Activated T-cell treated with anti-CD3 and anti-CD28 coated beads for 1 hour (primary cell): ENCODE measurements around the gene STX17.
"Not testable (repeated sequence)": the region's sequence is repeated elsewhere in the genome, so short reads cannot be mapped to it uniquely, and the experiment has no call there.

Source experiments
- DNase-seq: peaks from one replicate; pipeline ENCODE4 v3.0.0-alpha.2; 2020; ENCODE audit warnings: low read depth

Gene STX17

GRCh38 chr9:99971410-99971809, 65.0 kb downstream of the STX17 start:
- no peak for DNase-seq

DNA sequence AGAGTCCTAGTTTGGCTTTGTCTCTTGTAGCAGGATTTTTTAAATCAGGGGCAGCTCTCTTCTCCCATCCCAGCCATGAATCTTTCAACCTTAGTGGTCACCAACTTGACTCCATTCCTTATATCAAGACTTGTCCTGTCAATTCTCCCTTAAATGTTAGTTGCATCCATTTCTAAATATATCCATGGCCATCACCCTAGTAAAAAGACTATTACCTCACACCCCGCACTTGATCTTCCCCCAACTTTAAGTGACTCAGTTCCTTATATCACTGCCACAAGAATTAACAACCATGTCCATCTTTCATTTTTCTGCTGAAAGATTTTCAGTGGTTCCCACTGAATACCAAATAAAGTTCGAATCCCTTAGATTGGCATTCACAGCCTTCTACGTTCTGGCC, 67.0 kb downstream of the STX17 start:
- DNase-seq: no peak

DNA sequence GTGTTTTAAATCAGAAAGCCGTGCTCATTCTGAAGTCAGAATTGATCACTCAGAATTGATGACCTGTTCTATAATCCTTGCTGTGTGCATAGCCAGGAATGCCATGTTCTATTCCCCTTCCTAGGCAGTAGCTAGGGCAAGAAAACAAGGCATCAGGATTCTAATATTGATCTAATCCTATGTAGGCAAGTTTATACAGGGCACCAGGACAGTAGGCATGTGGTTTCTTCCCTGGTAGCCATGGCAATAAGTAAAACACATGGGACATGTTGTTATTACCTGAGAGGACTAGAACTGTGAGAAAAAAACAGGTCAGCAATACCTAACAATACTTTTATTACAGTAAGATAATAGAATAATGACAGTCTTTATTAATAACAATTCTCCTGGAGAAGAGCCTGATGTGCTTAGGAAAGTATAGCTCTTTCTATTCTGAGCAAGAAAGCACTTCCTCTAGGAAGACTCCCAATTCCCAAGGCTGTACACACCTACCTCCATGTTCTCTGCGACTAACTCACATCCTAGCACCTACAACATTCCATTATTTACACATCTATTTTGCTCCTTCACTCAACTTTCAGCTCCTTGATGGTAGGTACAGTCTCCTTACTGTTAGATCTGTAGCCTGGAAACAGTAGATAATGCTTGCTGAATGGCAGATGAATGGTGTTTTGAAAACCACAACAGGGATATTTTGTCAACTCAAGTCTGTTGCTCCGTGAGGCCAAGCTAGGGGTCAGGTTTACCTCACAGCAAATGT, 70.8 kb downstream of the STX17 start:
- DNase-seq: no peak

- DNase-seq: no peak
Measured at GRCh38 chr9:99978221-99978620, 71.8 kb downstream of the STX17 start.

DNA sequence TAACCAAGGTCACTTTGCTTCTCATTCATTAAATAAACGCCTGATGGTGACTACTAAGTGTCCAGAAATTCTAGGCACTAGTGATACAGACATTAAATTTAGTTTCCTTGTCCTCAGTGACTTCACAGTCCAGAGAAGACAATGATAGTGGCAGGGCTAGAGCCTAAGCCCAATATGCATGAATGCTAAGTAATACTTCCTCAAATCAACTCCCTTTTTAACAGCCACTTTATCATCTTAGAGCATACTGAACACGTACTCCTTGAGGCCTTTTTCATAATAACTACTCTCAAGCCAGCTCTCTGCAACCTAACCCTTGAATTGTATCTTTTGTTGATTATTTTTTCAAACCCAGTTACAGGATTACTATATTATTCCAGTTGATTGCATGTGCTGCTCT, 74.1 kb downstream of the STX17 start:
- DNase-seq: no peak

GRCh38 chr9:99986642-99987041, 80.2 kb downstream of the STX17 start:
- no peak for DNase-seq

DNA sequence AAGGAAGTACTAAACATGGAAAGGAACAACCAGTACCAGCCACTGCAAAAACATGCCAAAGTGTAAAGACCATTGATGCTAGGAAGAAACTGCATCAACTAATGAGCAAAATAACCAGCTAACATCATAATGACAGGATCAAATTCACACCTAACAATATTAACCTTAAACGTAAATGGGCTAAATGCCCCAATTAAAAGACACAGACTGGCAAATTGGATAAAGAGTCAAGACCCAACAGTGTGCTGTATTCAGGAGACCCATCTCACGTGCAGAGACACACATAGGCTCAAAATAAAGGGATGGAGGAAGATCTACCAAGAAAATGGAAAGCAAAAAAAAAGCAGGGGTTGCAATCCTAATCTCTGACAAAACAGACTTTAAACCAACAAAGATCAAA, 84.1 kb downstream of the STX17 start:
- DNase-seq: not testable (repeated sequence)

GRCh38 chr9:99998266-99998665, 91.8 kb downstream of the STX17 start:
- DNase-seq: no peak

- DNase-seq: no peak
Measured at GRCh38 chr9:99998866-99999265, 92.4 kb downstream of the STX17 start.

- no peak for DNase-seq
Measured at GRCh38 chr9:99999797-100000196, 93.3 kb downstream of the STX17 start.

GRCh38 chr9:100011062-100011681, 104.7 kb downstream of the STX17 start:
- DNase-seq: peak; percentile 13

DNA sequence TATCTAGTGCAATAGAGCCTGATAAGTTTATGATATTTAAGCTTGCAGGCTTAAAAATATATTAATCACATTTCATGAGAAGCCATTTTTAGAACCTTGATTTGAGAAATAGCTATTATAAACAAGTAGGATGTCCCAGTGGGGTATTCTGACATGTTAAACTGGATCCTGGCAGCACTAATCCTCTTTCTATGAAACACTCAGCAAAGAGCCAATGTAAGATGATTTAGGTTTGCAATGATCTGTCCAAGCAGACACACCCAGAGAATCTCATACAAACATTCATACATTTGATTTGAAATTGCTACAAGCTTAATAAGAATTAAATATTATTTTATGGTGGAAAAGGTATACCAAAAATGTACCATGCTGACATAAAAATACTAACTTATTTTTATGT, 105.8 kb downstream of the STX17 start:
- DNase-seq: no peak

- DNase-seq: no peak
Measured at GRCh38 chr9:100013573-100013972, 107.1 kb downstream of the STX17 start.

DNA sequence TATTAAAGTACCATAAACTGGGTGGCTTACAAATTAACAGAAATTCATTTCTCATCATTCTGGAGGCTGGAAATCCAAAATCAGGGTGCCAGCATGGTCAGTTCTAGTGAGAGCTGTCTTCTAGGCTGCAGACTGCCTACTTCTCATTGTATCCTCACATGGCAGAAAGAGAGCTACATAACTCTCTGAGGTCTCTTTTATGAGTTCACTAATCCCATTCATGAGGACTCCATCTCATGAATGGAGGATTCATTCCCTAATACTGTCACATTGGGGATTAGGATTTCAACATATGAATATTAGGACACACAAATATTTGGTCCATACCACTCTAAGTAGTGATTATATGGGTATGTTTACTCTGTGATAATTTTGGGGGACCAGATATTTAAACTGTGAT, 108.4 kb downstream of the STX17 start:
- no peak for DNase-seq

DNA sequence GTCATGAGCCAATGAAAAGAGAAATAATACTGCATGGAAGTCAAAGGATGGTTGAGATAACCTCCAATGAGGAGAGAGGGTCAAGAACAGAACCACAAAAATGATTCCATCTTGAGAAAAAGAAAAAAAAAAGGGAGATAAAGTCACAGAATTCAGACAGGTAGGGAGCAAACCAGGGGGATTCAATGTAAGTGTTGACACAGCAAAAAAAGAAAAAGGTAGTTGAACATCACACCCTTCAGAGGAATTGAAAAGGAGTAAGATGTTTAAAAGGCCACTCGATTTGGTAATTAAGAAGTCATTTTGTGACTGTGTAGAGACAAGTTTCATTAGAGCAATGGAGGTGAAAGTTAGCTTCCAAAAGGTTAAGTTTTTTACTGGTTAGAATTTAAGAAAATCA, 113.1 kb downstream of the STX17 start:
- no peak for DNase-seq
